Lung microvascular endothelial cell (primary cell): ENCODE data around the gene BTBD9. TPM values are rescaled to one million over a fixed set of nuclear protein-coding genes. Genes with fewer than 3 reads are reported as not detected.
"Not testable (repeated sequence)": the region's sequence is repeated elsewhere in the genome, so short reads cannot be mapped to it uniquely, and the experiment has no call there.

ENCODE experiments used
- DNase-seq, 2 donors: peaks; one replicate each; pipeline versions ENCODE4 v3.0.0 to v3.0.0-alpha.2; 2010; ENCODE audit warnings: low read depth in 2 of 2
- total RNA-seq: library from RNA; depleted of rRNA; stranded (reverse); fragments of >200 nt; gene quantifications from 2 replicates; pipeline ENCODE4 v1.2.1, GENCODE V29; 2014

The BTBD9 gene
- total RNA-seq, 1 donor from 2014 or later: 7.1 TPM

DNA sequence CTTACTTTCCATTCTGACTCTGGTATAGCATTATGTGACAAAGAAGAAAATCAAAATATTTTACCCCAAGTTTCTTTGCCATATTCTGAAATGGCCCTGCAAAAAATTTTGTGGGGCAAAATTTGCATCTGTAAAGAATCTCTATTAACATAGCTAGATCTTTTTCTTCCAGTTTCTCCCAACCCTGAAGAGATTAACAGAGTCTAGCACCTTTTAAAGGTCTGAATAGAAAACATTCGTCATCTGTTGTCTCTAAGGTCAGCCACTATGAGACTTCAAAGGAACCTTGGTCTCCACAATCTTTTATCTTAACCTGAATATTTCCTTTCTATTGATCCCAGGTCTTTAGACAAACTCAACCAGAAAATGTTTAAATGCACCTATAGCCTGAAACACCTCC lies 205.7 kb downstream of the BTBD9 start:
- DNase-seq: no peak

DNA sequence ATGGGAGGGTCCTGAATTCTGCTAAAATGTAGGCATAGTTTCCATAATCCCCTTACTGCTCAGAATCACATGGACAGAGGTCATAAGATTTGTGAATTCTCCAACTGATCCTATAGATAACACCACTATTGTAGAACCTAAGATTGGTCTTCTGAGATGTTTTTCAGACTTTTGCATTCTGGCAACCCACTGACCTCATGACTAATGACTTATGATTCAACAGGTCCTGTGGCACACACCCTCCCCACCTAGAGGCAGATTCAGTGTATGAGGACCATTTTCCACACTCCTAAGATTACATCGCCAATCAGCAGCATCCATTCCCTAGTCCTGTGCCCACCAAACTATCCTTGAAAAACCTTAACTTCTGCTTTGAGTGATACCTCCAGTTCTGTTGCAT lies 207.2 kb downstream of the BTBD9 start:
- DNase-seq: peak in 1 of 2 donors; percentile 38

DNA sequence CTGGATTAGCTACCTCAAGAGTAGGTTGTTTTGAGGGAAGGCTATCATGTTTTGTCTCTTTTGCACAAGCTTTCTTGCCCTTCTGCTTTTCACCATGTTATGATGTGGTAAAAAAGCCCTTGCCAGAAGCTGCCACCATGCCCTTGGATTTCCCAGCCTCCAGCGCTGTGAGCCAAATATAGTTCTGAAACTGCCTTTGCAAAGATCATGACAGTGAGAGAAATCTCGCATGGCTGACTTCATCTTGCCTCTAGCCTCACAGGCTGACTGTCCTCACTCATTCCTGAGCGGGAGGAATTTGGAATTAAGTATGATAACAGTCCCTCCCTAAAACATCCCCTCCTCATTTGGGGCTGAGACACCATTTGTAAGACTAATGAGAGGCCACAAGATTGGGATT lies 207.7 kb downstream of the BTBD9 start:
- no peak for DNase-seq

DNA sequence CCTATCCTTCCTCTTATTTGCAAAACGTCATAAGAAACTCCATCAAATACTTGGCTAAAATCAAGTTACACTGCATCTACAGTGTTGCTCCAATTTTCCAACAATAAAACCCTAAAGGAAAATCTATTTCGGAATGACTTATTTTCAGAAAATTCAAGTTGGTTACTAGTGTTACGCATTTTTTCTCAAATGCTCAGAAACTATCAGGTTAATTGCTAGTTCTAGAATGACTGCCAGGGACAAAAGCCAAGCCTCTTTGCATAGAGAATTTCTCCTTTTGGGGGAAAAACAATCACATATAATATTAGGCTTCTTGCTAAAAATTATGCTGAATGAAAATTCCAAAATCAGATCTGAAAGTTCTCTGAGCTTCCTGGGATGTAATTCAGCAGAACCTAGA lies 210.2 kb downstream of the BTBD9 start:
- DNase-seq: no peak

DNA sequence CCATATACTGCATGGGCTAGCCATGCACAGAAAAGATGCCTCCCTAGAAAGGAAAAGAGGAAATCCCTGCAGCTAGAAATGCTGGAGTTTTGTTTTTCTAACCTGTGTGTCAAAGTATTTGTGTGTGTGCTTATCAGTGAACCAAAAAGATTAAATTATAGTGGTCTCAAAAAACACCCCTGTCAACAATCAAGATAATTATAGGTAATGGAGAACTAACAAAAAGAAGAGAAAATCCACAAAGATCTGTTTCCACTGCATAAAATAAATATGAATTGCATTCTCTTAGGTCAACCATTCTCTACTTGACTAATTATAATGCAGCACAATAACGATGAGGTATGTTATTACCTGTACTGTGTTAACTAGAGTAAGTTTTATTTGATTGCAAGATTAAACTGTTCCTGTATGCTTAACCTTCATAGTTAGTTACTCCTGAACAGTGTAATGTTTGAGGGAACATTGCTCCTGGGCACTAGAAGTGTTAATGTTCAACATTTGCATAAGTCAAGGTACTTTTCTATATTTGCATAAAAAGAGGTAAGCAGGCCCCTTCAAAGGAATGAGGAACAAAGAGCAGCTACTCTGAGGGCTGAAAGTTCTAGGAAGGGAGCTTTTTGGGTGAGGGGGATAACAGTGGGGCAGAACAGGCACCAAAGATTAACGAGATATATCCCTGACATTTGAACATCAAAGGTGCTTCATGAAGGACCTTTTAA lies 212.1 kb downstream of the BTBD9 start:
- no peak for DNase-seq

DNA sequence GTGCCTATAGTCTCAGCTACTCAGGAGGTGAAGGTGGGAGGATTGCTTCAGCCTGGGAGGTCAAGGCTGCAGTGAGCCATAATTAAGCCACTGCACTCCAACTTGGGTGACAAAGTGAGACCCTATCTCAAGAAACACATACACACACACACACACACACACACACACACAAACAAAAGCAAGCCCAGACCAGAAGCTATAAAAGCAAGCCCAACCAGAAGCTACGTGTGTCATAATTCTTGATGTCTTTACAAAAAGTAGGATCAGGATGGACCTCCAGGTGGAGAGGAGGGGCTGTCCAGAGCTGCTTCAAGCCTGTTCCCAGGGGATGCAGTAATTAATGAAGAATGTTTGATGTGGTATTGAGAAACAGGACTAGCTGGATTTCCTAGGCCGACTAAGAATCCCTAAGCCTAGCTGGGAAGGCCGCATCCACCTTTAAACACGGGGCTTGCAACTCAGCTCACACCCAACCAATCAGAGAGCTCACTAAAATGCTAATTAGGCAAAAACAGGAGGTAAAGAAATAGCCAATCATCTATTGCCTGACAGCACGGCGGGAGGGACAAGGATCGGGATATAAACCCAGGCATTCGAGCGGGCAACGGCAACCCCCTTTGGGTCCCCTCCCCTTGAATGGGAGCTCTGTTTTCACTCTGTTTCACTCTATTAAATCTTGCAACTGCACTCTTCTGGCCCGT lies 213.8 kb downstream of the BTBD9 start:
- not testable (repeated sequence) for DNase-seq

DNA sequence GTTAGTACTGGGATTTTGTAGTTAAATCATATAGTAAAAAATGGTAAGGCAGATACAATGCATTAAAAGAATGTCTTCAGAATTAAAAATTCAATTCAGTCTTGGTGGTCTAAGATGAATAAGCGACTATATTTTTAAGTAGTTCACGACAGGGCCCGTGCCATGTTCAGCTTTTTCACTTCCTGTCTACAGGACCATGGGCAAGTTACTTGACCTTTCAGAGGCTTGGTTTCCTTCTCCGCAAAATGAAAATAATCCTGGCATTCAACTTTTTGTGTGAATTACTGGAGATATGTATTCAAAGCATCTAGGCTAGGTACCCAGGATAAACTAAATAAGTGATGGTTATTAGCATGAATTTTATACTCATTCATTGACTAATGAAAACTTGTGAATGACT lies 216.0 kb downstream of the BTBD9 start:
- DNase-seq: peak in 1 of 2 donors; percentile 62

DNA sequence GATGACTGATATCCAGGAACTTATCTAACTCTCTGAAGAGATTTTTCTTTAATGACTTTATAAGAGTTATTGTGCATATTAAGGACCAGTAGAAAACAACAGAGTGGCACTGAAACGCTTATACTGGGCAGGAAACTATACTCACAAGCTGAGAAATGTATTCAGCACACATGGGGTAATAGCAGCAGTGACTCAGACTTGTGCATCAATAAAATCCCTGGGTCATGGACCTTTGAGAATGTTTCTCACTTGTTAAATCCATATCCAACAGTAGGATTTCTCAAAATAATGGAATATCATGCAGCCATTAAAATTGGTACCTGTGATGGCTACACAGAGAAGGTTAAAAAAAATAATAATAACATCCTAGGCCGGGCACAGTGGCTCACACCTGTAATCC lies 219.5 kb downstream of the BTBD9 start:
- peak in 1 of 2 donors; percentile 33 for DNase-seq

DNA sequence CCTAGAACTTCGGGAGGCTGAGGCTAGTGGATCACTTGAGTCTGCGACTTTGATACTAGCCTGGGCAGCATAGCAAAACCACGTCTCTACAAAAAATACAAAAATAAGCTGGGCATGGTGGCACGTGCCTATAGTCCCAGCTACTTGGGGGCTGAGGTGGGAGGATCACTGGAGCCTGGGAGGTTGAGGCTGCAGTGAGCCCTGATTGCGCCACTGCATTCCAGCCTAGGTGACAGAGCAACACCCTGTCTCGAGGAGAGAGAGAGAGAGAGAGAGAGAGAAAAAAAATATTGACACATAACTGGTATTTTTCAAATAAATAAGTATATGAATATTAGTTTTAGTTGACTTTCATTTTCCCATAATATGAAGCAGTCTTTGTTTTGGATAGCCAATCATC lies 222.2 kb downstream of the BTBD9 start:
- DNase-seq: no peak

DNA sequence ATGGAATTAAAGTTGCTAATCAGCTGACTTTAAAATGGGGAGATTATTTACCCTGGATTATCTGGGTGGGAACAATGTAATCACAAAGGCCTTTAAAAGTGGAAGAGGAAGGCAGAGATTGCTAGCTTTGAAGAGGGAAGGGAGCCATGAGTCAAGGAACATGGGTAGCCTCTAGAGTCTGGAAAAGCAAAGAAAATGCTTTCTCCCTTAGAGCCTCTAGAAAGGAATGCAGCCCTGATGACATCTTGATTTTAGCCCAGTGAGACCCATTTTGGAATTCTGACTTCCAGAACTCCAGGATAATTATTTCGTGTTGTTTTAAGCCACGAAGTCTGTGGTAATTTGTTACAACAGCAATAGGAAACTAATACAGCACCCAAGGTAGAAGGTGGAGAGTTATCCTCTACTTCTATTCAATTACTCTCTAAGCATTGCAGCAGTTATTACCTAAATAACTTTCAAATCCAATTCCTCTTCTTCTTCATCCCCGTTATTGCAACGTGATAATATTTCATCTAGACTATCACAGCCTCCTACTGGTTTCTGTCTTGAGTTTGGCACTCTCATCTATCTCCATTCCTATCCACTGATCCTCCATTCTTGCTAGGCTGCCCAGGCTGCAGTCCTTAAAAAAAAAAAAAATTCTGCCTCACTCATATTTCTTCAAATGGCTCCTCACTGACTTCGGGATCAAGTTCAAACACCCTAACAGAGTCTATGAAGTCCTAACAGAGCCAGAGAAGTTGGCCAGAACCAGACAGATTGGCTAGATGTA lies 224.3 kb downstream of the BTBD9 start:
- DNase-seq: no peak

DNA sequence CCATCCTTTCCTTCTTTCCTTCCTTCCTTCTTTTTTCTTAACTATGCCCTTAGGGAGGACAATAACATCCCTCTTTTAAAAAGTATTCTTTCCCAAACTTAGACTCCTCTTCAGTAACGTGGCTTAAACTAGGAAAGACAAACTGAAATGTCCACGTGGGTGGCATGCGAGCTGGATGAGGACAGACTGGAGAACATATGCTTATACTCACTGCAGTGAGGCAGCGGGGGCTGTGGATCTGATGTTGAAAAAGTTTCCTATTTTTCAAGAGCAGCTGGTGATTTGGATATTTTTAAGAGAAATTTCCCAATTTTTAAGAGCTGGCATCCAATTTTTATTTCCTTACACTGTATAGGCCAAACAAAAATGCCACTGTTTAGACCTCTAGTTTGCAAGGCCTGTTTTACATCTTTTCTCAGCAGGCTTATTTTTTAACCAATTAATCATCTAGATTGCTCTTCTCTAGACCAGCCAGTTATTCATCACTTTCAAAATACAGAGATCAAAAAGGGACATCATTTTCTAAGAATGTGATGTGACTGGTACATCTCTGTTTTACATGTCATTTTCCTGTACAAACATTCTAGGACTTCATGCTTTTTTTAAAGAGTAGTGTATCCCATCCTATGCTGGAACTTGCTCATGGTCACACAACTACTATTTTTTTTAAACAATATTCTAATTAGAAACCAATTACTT lies 226.5 kb downstream of the BTBD9 start:
- no peak for DNase-seq

DNA sequence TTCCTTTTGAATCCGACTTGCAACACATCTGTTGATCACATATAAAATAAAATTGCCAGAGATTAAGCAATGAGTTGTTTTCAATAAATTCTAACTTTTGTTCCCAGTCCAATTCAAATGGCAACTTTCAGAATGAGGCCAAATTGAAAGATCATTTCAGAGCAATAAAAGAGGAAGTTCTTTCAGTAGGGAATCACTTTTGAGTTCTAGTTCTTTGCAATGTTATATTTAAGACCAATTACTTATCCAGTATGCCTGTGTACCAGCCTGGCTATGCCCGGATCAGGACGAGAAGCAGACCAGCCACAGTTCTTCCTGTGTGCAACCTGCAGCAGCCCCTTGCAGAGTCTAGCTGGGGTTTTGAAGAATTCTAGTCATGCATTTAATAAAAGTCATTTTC lies 232.5 kb downstream of the BTBD9 start:
- DNase-seq: no peak

DNA sequence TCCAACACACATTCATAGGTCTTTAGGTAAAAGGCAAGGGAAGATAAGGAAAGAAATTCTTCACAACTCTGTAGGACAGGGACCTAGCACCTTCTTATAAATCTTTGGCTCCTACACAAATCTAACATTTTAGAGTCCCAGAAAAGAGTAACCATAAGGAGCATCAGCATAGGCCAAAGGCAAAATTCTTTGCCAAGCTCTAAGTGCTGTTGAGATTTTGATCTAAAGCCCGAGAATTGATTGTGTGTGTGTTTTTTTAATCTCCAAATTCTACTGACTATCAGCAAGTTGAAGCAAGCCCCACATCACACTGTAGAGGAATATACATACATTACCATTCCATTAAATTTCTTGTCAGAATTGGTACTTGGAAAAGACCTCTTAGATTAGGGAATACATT lies 233.6 kb downstream of the BTBD9 start:
- no peak for DNase-seq

DNA sequence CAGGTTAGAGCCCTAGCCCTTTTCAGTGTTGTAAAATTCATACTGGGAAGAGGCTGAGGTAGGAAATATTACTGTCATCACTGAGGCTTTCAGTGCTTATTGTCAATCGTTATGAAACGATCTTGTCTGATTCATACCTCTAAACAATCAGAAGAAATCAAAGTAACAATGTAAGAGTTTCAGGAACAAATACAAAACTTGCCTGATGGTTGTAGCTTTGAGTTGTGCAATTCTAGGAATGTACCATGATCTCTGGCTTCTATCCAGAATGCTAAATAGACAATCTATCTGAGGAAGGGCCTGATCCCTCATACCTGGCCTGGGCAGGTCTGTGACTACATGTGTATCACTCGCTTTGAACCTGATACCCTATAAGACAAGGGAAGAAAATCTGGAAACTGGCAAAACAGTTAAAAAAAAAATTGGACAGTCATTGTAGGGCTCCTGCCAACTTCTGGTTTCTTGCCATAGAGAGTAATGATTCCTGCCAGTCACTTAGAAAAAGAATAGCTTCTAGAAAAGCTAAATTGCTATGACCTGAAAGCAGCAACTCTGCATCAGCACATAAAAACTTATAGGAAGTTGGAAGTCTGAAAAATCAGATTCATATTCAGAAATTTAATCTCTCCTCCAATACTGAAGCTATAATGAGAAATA lies 234.7 kb downstream of the BTBD9 start:
- DNase-seq: peak; percentile 14 to 40

DNA sequence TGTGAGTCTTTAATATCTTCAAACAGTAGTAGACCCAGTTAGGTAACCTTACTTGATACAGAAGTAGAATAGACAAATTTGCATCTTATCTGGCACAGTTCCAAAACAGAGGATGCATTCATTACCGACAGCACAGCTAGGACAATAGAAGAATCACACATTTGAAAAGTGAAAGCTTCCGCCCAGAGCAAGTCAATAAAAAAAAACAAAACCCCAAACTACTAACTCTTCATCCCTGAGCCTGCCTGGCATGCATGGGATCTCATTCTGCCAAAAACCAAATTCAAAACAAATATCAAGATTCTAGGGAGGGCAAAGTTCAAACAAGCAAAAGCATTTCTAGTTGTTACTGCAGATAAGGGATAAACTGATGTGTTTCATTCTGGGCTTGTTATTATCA lies 235.4 kb downstream of the BTBD9 start:
- DNase-seq: peak; percentile 75 to 78

DNA sequence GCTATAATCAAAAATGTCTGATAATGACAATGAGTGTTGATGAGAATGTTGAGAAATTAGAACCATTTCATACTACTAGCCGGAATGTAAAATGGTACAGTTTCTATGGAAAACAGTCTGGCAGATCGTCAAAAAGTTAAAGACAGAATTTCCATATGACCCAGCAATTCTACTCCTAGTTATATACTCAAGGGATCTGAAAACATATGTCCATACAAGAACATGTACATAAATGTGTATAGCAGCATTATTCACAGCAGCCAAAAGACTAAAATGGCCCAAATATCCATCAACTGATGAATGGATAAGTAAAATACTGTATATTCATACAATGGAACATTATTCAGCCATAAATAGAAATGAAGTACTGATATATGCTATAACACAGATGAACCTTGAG lies 236.2 kb downstream of the BTBD9 start:
- DNase-seq: no peak

DNA sequence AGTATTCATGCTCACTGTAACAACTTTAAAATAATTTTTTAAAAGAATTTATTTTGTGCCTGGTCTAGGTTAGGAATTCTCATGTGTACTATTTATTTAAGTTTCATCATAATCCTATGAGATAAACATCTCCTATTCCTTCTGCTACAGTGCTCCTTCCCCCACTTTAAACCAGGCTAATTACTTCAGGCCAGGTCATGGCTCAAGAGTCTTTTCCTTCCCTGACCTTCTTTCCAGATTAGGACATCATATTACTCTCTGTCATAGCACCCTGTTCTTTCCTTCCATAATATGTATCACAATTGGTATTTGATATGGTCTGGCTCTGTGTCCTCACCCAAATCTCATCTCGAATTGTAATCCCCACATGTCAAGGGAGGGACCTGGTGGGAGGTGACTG lies 239.0 kb downstream of the BTBD9 start:
- no peak for DNase-seq

DNA sequence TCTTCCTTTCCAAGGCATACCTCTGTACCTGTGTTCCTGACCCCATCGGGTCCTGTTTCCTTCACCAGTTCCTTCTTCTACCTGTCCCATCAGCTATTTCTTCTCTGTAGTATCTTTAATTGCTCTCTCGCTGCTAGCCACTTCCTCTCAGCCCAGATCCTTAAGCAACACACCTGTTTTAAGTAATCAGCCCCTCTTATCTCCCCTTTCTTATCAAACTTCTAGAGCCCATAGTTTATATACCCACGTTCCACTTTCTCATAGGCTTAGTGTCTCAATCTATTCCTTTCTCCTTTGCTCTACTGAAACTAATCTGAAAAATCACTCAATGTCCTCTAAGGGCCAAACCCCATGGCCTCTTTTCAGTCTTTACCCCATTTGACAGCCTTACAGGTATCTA lies 239.6 kb downstream of the BTBD9 start:
- DNase-seq: no peak

DNA sequence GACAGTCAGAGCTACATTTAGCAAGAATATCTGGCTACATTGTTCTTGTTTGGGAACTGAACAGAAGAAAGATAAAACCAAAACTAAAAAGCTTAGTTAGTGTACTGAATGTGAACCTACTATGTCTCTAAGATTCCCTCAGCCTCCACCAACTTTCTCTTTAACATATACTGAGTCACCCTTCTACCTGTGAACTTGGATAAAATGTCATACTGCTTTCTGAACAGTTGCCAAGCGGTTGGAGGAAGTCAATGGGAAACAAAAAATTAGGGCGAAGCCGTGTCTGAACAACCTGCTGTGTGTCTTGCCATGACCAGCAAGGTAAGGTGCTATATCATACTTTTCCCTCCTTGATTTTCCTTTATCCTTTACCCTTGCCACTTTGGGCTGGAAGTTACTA lies 243.5 kb downstream of the BTBD9 start:
- DNase-seq: no peak

DNA sequence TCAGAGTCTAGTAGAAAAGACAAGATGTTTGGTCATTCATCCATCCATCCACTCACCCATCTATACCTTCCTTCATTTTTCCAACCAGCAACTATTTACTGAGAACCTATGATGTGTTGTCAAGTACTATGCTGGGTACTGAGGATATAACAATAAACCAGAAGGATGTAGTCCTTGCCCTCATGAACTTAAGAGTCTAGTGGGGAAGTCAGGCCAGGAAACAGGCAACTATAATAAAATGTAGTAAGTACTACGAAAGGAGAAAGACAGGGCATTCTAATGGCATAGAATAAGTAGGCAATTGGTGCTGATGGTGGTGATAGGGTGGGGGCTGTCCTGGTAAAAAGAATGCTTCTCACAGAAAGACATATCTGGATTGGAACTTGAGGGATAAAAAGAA lies 245.7 kb downstream of the BTBD9 start:
- DNase-seq: peak in 1 of 2 donors; percentile 82
